ENCODE measurements around the gene PRKCZ. TPM values are rescaled to one million over a fixed set of nuclear protein-coding genes. Genes with fewer than 3 reads are reported as not detected.

Gene PRKCZ
- total and polyA plus RNA-seq, 9 of the 15 experiments (the other 6 are each of a cell fraction or from before 2014, with no cell fraction given): 0.07 to 3.1 (median 1.3) TPM

DNA sequence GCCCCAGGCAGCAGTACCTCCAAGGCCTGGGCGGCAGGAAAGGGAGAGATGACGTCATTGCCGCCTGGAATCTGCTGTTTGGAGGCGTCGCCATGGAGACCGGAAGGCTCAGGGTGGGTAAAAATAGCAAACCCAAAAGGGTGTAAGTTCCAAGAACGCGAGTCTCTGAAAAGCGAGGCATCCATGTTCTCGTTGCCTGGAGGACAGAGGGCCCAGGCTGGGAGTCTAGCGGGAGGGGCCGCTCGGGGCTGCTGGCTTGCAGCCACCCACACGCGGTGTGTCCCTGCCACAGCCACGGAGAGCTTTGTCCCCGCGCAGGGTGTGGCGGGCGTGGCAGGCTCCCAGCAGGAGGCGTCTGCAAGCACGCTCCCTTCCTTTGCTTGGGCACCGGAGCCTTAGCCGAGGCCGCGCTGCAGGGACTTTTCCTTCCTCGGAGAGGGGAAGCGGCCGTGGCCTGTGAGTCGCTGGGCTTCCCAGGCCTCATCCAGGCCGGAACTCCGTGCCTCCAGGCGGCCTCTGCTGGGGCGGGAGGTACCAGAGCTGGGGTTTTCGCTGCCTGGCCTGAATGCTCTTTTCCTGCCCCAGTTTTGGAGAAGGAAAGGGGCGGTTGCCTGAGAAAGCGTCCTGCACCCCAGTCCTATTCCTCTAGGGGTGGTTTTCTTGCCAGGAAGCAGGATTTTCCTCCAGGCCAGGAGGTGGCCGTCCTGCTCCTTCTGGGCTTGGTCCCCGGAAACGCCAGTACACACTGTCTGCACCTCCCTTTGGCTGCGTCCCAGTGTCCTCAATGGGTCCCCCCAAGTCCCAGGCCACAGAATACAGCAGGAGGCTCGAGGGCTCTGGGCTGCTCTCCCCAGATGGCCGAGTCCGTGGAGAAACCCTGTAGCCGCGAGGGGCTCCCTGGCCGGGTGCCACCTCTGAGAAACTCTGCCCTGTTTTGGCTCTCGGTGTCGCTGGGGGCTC lies 162.6 kb downstream of the PRKCZ start (continued):
- TF ChIP-seq, protein P1, sequence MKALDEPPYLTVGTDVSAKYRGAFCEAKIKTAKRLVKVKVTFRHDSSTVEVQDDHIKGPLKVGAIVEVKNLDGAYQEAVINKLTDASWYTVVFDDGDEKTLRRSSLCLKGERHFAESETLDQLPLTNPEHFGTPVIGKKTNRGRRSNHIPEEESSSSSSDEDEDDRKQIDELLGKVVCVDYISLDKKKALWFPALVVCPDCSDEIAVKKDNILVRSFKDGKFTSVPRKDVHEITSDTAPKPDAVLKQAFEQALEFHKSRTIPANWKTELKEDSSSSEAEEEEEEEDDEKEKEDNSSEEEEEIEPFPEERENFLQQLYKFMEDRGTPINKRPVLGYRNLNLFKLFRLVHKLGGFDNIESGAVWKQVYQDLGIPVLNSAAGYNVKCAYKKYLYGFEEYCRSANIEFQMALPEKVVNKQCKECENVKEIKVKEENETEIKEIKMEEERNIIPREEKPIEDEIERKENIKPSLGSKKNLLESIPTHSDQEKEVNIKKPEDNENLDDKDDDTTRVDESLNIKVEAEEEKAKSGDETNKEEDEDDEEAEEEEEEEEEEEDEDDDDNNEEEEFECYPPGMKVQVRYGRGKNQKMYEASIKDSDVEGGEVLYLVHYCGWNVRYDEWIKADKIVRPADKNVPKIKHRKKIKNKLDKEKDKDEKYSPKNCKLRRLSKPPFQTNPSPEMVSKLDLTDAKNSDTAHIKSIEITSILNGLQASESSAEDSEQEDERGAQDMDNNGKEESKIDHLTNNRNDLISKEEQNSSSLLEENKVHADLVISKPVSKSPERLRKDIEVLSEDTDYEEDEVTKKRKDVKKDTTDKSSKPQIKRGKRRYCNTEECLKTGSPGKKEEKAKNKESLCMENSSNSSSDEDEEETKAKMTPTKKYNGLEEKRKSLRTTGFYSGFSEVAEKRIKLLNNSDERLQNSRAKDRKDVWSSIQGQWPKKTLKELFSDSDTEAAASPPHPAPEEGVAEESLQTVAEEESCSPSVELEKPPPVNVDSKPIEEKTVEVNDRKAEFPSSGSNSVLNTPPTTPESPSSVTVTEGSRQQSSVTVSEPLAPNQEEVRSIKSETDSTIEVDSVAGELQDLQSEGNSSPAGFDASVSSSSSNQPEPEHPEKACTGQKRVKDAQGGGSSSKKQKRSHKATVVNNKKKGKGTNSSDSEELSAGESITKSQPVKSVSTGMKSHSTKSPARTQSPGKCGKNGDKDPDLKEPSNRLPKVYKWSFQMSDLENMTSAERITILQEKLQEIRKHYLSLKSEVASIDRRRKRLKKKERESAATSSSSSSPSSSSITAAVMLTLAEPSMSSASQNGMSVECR (CRISPR knock-in tag; IDR thresholded peaks at IDR 0.05): peak; percentile 57; the same call in 1 of the 2 replicates
- TF ChIP-seq FOXK2 (conservative IDR thresholded peaks at IDR 0.05 in 1 of 2, IDR thresholded peaks at IDR 0.05 in 1 of 2; ENCODE audit: low read depth in 2 of 2): no peak; a peak in 1 of 4 replicates
- peak; percentile 64; the same call in 1 of the 2 replicates for TF ChIP-seq MYNN (IDR thresholded peaks at IDR 0.05)
- no peak for TF ChIP-seq MYNN (CRISPR knock-in tag; IDR thresholded peaks at IDR 0.05)
- peak; percentile 2; the same call in 1 of the 2 replicates for TF ChIP-seq TEAD4 (IDR thresholded peaks at IDR 0.05; ENCODE audit: low read length)
- no peak for TF ChIP-seq TEAD4 (CRISPR knock-in tag; IDR thresholded peaks at IDR 0.05; ENCODE audit: borderline replicate concordance)
- TF ChIP-seq, protein P2, sequence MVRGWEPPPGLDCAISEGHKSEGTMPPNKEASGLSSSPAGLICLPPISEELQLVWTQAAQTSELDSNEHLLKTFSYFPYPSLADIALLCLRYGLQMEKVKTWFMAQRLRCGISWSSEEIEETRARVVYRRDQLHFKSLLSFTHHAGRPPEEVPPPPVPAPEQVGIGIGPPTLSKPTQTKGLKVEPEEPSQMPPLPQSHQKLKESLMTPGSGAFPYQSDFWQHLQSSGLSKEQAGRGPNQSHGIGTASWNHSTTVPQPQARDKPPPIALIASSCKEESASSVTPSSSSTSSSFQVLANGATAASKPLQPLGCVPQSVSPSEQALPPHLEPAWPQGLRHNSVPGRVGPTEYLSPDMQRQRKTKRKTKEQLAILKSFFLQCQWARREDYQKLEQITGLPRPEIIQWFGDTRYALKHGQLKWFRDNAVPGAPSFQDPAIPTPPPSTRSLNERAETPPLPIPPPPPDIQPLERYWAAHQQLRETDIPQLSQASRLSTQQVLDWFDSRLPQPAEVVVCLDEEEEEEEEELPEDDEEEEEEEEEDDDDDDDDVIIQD (CRISPR knock-in tag; IDR thresholded peaks at IDR 0.05): no peak
- no peak for TF ChIP-seq BRF1 (IDR thresholded peaks at IDR 0.05; ENCODE audit: borderline replicate concordance, extremely low read depth, insufficient read length)
- TF ChIP-seq CCNT2 (IDR thresholded peaks at IDR 0.05; ENCODE audit: borderline replicate concordance, extremely low read depth, insufficient read length, low read depth, low read length): peak; percentile 25
- peak; percentile 38; the same call in 1 of the 2 replicates for TF ChIP-seq ZKSCAN1 (IDR thresholded peaks at IDR 0.05; ENCODE audit: low read depth, low read length)
- TF ChIP-seq, protein P3, sequence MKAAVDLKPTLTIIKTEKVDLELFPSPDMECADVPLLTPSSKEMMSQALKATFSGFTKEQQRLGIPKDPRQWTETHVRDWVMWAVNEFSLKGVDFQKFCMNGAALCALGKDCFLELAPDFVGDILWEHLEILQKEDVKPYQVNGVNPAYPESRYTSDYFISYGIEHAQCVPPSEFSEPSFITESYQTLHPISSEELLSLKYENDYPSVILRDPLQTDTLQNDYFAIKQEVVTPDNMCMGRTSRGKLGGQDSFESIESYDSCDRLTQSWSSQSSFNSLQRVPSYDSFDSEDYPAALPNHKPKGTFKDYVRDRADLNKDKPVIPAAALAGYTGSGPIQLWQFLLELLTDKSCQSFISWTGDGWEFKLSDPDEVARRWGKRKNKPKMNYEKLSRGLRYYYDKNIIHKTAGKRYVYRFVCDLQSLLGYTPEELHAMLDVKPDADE (conservative IDR thresholded peaks at IDR 0.05; ENCODE audit: control insufficient read depth, low read depth, low read length): no peak
- peak; percentile 34 to 38 for TF ChIP-seq RAD21 (CRISPR knock-in tag; conservative IDR thresholded peaks at IDR 0.05 in 1 of 2, IDR thresholded peaks at IDR 0.05 in 1 of 2)
- TF ChIP-seq HIVEP1 (CRISPR knock-in tag; IDR thresholded peaks at IDR 0.05): no peak
- TF ChIP-seq, protein P4, sequence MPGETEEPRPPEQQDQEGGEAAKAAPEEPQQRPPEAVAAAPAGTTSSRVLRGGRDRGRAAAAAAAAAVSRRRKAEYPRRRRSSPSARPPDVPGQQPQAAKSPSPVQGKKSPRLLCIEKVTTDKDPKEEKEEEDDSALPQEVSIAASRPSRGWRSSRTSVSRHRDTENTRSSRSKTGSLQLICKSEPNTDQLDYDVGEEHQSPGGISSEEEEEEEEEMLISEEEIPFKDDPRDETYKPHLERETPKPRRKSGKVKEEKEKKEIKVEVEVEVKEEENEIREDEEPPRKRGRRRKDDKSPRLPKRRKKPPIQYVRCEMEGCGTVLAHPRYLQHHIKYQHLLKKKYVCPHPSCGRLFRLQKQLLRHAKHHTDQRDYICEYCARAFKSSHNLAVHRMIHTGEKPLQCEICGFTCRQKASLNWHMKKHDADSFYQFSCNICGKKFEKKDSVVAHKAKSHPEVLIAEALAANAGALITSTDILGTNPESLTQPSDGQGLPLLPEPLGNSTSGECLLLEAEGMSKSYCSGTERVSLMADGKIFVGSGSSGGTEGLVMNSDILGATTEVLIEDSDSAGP (CRISPR knock-in tag; IDR thresholded peaks at IDR 0.05): no peak; the same call in 1 of the 2 replicates
- TF ChIP-seq EP400 (IDR thresholded peaks at IDR 0.05): no peak; the same call in 1 of the 2 replicates
- TF ChIP-seq NRF1 (conservative IDR thresholded peaks at IDR 0.05 in 1 of 2, IDR thresholded peaks at IDR 0.05 in 1 of 2): peak; percentile 78 to 82
- no peak for TF ChIP-seq MEIS2 (IDR thresholded peaks at IDR 0.05; ENCODE audit: partially characterized antibody)
